GM23338 (cell line): ENCODE results near the gene DGKD. TPM values are rescaled to one million over a fixed set of nuclear protein-coding genes. Genes with fewer than 3 reads are reported as not detected.

Experiments used
- ATAC-seq: fragments of 200-7000 bp; cut with Tn5 transposase; 3 replicates; pipeline ENCODE4 v1.9.1; 2020
- DNase-seq: peaks from one replicate; pipeline ENCODE4 v3.0.0-alpha.2; 2015; ENCODE audit warnings: low spot score
- H2AFZ ChIP-seq: fragments of 200-600 bp; sonication (generic); 2 replicates; pipeline ENCODE4 v1.8.0; 2016; ENCODE audit warnings: antibody characterized with exemption, mild to moderate bottlenecking, moderate library complexity
- H3F3A ChIP-seq: fragments of 200-600 bp; sonication (generic); replicated peaks from 2 replicates; pipeline ENCODE4 v1.8.0; 2017; ENCODE audit warnings: antibody characterized with exemption, mixed run types, low read depth
- H3K27ac ChIP-seq: fragments of 200-600 bp; sonication (generic); 2 replicates; pipeline ENCODE4 v1.6.1; 2016; ENCODE audit warnings: low read depth
- H3K27me3 ChIP-seq: fragments of 200-600 bp; sonication (generic); 2 replicates; pipeline ENCODE4 v1.8.0; 2016; ENCODE audit warnings: mild to moderate bottlenecking, mixed run types, moderate library complexity; ENCODE audit not compliant: insufficient read depth
- H3K36me3 ChIP-seq: fragments of 200-600 bp; sonication (generic); 2 replicates; pipeline ENCODE4 v1.8.0; 2016; ENCODE audit warnings: mild to moderate bottlenecking; ENCODE audit not compliant: insufficient read depth
- H3K4me1 ChIP-seq: fragments of 200-600 bp; sonication (generic); 2 replicates; pipeline ENCODE4 v1.8.0; 2016; ENCODE audit warnings: mild to moderate bottlenecking, moderate library complexity; ENCODE audit not compliant: insufficient read depth
- H3K4me2 ChIP-seq: fragments of 200-600 bp; sonication (generic); 2 replicates; pipeline ENCODE4 v1.7.1; 2017; ENCODE audit warnings: mixed run types
- H3K4me3 ChIP-seq: fragments of 200-600 bp; sonication (generic); 2 replicates; pipeline ENCODE4 v1.6.1; 2016; ENCODE audit warnings: mixed run types
- H3K79me2 ChIP-seq: fragments of 200-600 bp; sonication (generic); replicated peaks from 2 replicates; pipeline ENCODE4 v1.8.0; 2017; ENCODE audit warnings: mild to moderate bottlenecking; ENCODE audit not compliant: insufficient read depth
- H3K9me2 ChIP-seq: fragments of 200-600 bp; sonication (generic); 2 replicates; pipeline ENCODE4 v1.8.0; 2017; ENCODE audit not compliant: insufficient read depth
- H4K20me1 ChIP-seq: fragments of 200-600 bp; sonication (generic); replicated peaks from 2 replicates; pipeline ENCODE4 v1.8.0; 2017; ENCODE audit warnings: mild to moderate bottlenecking; ENCODE audit not compliant: insufficient read depth
- H3K27ac Mint-ChIP-seq: 2 replicates; pipeline ENCODE4 v1.8.0; 2020; ENCODE audit warnings: inconsistent platforms, mild to moderate bottlenecking, moderate library complexity, mixed read lengths
- H3K27me3 Mint-ChIP-seq: 3 replicates; pipeline ENCODE4 v1.8.0; 2022; ENCODE audit warnings: low read depth, mild to moderate bottlenecking, moderate library complexity, mixed read lengths, inconsistent platforms; ENCODE audit not compliant: insufficient read depth, poor library complexity
- H3K36me3 Mint-ChIP-seq: 3 replicates; pipeline ENCODE4 v1.8.0; 2021; ENCODE audit warnings: low read depth, mild to moderate bottlenecking, inconsistent platforms, moderate library complexity, mixed read lengths
- H3K4me1 Mint-ChIP-seq: 3 replicates; pipeline ENCODE4 v1.8.0; 2020; ENCODE audit warnings: mild to moderate bottlenecking, inconsistent platforms, mixed read lengths
- H3K4me3 Mint-ChIP-seq: 3 replicates; pipeline ENCODE4 v1.8.0; 2021; ENCODE audit warnings: moderate library complexity, mild to moderate bottlenecking, inconsistent platforms, mixed read lengths
- H3K9me3 Mint-ChIP-seq: 3 replicates; pipeline ENCODE4 v1.8.0; 2020; ENCODE audit warnings: moderate library complexity, mild to moderate bottlenecking, inconsistent platforms, mixed read lengths
- CREB1 ChIP-seq: fragments of 250-450 bp; sonication (Bioruptor Pico); IDR thresholded peaks from 2 replicates; pipeline ENCODE4 v1.5.0; 2020; ENCODE audit warnings: low read depth, mild to moderate bottlenecking, moderate library complexity
- EZH2 ChIP-seq: fragments of 200-600 bp; sonication (generic); IDR thresholded peaks from one replicate; pipeline ENCODE4 v1.8.0; 2017; ENCODE audit warnings: antibody characterized with exemption, mild to moderate bottlenecking, low read depth; ENCODE audit not compliant: unreplicated experiment
- EZH2phosphoT487 ChIP-seq: fragments of 200-600 bp; sonication (generic); IDR thresholded peaks from one replicate; pipeline ENCODE4 v1.8.1; 2018; ENCODE audit warnings: antibody characterized with exemption; ENCODE audit not compliant: unreplicated experiment
- JUNB ChIP-seq: IDR thresholded peaks from one replicate; pipeline ENCODE4 v1.6.1; 2016; ENCODE audit warnings: antibody characterized with exemption; ENCODE audit not compliant: unreplicated experiment
- NANOG ChIP-seq: IDR thresholded peaks from 2 replicates; pipeline ENCODE4 v1.6.1; 2016; ENCODE audit warnings: antibody characterized with exemption, borderline replicate concordance
- POLR2AphosphoS5 ChIP-seq: IDR thresholded peaks from 2 replicates; pipeline ENCODE4 v1.6.1; 2016; ENCODE audit warnings: antibody characterized with exemption, low read depth
- STAT1 ChIP-seq: IDR thresholded peaks from one replicate; pipeline ENCODE4 v1.6.1; 2016; ENCODE audit warnings: antibody characterized with exemption; ENCODE audit not compliant: unreplicated experiment
- ZNF114 ChIP-seq: fragments of 250-450 bp; sonication (Bioruptor Pico); IDR thresholded peaks from 2 replicates; pipeline ENCODE4 v1.5.0; 2020; ENCODE audit warnings: mild to moderate bottlenecking, moderate library complexity
- ZNF331 ChIP-seq: fragments of 250-450 bp; sonication (Bioruptor Pico); IDR thresholded peaks from 2 replicates; pipeline ENCODE4 v1.5.0; 2020; ENCODE audit warnings: low read depth, mild to moderate bottlenecking, moderate library complexity
- polyA plus RNA-seq: library from polyadenylated mRNA; unstranded; fragments of >200 nt; fragmentation: Nextera tagmentation; extraction: Ambion mirVana; gene quantifications from 2 replicates; pipeline ENCODE4 v1.2.1, GENCODE V29; 2016
- total RNA-seq: library from RNA; depleted of rRNA; stranded (reverse); fragments of >200 nt; shearing (Covaris generic); gene quantifications from 2 replicates; pipeline ENCODE4 v1.2.3, GENCODE V29; 2014
- TF ChIP-seq, protein P1 (sequence below), 2 experiments: fragments of 200-600 bp in 1 of 2; sonication (generic) in 1 of 2; conservative IDR thresholded peaks; 2 replicates each; pipeline versions ENCODE4 v1.5.1 to v1.6.1; 2016 to 2017; ENCODE audit warnings: antibody characterized with exemption in 2 of 2, low read depth in 2 of 2, mild to moderate bottlenecking in 2 of 2, moderate library complexity in 1 of 2
- TF ChIP-seq, protein P2 (sequence below): IDR thresholded peaks from 2 replicates; pipeline ENCODE4 v1.6.1; 2016; ENCODE audit warnings: antibody characterized with exemption
- TF ChIP-seq, protein P3 (sequence below): IDR thresholded peaks from one replicate; pipeline ENCODE4 v1.6.1; 2018; ENCODE audit warnings: antibody characterized with exemption; ENCODE audit not compliant: unreplicated experiment
- TF ChIP-seq, protein P4 (sequence below): fragments of 250-450 bp; sonication (Bioruptor Pico); IDR thresholded peaks from 2 replicates; pipeline ENCODE4 v1.5.0; 2020; ENCODE audit warnings: mild to moderate bottlenecking, moderate library complexity

The DGKD gene
- total and polyA plus RNA-seq, 2 experiments from 2014 or later, result 11.1 to 23.4 TPM

DNA sequence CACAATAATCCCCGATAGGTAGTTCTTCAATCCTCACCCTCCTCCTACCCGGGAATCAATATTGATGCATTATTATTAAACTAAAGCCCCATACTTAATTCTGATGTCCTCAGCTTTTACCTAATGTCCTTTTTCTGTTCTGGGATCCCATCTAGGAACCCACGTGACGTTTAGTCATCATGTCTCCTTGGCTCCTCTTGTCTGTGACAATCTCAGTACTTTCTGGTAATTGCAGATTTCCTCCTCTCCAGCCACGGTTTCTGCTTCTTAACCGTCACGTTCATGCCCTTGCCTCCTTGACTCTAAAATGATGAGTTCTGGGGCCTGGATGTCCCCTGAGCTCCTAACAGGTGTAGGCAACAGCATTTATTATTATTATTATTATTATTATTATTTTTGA lies 2.9 kb upstream of the DGKD start:
- Histone ChIP-seq H3K27ac (no peak overlapping the region), H3K9me2 (no peaks in the 10 kb centered on the region), H4K20me1 (peaks cover 11% of the 10 kb centered on the region), H3K4me3 (no peak overlapping the region), H3K79me2 (peaks cover 10% of the 10 kb centered on the region), H3F3A (no peaks in the 10 kb centered on the region), H3K4me1 (peaks cover 5% of the 10 kb centered on the region; the same call in 1 of the 2 replicates), H2AFZ (no peak overlapping the region), H3K4me2 (no peak overlapping the region), H3K36me3 (no peaks in the 10 kb centered on the region), H3K27me3 (peaks cover 32% of the 10 kb centered on the region)
- Mint-ChIP-seq H3K27ac (no peak overlapping the region), H3K36me3 (no peaks in the 10 kb centered on the region), H3K4me1 (peaks cover 18% of the 10 kb centered on the region), H3K4me3 (no peak overlapping the region), H3K27me3 (peaks cover 30% of the 10 kb centered on the region), H3K9me3 (no peaks in the 10 kb centered on the region; the same call in 2 of the 3 replicates)
- ATAC-seq (no peak), DNase-seq (no peak)
- TF ChIP-seq, protein P1, sequence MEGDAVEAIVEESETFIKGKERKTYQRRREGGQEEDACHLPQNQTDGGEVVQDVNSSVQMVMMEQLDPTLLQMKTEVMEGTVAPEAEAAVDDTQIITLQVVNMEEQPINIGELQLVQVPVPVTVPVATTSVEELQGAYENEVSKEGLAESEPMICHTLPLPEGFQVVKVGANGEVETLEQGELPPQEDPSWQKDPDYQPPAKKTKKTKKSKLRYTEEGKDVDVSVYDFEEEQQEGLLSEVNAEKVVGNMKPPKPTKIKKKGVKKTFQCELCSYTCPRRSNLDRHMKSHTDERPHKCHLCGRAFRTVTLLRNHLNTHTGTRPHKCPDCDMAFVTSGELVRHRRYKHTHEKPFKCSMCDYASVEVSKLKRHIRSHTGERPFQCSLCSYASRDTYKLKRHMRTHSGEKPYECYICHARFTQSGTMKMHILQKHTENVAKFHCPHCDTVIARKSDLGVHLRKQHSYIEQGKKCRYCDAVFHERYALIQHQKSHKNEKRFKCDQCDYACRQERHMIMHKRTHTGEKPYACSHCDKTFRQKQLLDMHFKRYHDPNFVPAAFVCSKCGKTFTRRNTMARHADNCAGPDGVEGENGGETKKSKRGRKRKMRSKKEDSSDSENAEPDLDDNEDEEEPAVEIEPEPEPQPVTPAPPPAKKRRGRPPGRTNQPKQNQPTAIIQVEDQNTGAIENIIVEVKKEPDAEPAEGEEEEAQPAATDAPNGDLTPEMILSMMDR (conservative IDR thresholded peaks at IDR 0.05; ENCODE audit: low read depth in 2 of 2), result no peak
- TF ChIP-seq ZNF331 (CRISPR knock-in tag) (no peak), JUNB (no peak), NANOG (no peak), STAT1 (no peak), CREB1 (CRISPR knock-in tag) (no peak), ZNF114 (CRISPR knock-in tag) (no peak), EZH2 (no peak), POLR2AphosphoS5 (no peak), EZH2phosphoT487 (no peak)
- TF ChIP-seq, protein P2, sequence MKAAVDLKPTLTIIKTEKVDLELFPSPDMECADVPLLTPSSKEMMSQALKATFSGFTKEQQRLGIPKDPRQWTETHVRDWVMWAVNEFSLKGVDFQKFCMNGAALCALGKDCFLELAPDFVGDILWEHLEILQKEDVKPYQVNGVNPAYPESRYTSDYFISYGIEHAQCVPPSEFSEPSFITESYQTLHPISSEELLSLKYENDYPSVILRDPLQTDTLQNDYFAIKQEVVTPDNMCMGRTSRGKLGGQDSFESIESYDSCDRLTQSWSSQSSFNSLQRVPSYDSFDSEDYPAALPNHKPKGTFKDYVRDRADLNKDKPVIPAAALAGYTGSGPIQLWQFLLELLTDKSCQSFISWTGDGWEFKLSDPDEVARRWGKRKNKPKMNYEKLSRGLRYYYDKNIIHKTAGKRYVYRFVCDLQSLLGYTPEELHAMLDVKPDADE, result no peak
- TF ChIP-seq, protein P3, sequence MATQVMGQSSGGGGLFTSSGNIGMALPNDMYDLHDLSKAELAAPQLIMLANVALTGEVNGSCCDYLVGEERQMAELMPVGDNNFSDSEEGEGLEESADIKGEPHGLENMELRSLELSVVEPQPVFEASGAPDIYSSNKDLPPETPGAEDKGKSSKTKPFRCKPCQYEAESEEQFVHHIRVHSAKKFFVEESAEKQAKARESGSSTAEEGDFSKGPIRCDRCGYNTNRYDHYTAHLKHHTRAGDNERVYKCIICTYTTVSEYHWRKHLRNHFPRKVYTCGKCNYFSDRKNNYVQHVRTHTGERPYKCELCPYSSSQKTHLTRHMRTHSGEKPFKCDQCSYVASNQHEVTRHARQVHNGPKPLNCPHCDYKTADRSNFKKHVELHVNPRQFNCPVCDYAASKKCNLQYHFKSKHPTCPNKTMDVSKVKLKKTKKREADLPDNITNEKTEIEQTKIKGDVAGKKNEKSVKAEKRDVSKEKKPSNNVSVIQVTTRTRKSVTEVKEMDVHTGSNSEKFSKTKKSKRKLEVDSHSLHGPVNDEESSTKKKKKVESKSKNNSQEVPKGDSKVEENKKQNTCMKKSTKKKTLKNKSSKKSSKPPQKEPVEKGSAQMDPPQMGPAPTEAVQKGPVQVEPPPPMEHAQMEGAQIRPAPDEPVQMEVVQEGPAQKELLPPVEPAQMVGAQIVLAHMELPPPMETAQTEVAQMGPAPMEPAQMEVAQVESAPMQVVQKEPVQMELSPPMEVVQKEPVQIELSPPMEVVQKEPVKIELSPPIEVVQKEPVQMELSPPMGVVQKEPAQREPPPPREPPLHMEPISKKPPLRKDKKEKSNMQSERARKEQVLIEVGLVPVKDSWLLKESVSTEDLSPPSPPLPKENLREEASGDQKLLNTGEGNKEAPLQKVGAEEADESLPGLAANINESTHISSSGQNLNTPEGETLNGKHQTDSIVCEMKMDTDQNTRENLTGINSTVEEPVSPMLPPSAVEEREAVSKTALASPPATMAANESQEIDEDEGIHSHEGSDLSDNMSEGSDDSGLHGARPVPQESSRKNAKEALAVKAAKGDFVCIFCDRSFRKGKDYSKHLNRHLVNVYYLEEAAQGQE, result no peak
- TF ChIP-seq, protein P4, sequence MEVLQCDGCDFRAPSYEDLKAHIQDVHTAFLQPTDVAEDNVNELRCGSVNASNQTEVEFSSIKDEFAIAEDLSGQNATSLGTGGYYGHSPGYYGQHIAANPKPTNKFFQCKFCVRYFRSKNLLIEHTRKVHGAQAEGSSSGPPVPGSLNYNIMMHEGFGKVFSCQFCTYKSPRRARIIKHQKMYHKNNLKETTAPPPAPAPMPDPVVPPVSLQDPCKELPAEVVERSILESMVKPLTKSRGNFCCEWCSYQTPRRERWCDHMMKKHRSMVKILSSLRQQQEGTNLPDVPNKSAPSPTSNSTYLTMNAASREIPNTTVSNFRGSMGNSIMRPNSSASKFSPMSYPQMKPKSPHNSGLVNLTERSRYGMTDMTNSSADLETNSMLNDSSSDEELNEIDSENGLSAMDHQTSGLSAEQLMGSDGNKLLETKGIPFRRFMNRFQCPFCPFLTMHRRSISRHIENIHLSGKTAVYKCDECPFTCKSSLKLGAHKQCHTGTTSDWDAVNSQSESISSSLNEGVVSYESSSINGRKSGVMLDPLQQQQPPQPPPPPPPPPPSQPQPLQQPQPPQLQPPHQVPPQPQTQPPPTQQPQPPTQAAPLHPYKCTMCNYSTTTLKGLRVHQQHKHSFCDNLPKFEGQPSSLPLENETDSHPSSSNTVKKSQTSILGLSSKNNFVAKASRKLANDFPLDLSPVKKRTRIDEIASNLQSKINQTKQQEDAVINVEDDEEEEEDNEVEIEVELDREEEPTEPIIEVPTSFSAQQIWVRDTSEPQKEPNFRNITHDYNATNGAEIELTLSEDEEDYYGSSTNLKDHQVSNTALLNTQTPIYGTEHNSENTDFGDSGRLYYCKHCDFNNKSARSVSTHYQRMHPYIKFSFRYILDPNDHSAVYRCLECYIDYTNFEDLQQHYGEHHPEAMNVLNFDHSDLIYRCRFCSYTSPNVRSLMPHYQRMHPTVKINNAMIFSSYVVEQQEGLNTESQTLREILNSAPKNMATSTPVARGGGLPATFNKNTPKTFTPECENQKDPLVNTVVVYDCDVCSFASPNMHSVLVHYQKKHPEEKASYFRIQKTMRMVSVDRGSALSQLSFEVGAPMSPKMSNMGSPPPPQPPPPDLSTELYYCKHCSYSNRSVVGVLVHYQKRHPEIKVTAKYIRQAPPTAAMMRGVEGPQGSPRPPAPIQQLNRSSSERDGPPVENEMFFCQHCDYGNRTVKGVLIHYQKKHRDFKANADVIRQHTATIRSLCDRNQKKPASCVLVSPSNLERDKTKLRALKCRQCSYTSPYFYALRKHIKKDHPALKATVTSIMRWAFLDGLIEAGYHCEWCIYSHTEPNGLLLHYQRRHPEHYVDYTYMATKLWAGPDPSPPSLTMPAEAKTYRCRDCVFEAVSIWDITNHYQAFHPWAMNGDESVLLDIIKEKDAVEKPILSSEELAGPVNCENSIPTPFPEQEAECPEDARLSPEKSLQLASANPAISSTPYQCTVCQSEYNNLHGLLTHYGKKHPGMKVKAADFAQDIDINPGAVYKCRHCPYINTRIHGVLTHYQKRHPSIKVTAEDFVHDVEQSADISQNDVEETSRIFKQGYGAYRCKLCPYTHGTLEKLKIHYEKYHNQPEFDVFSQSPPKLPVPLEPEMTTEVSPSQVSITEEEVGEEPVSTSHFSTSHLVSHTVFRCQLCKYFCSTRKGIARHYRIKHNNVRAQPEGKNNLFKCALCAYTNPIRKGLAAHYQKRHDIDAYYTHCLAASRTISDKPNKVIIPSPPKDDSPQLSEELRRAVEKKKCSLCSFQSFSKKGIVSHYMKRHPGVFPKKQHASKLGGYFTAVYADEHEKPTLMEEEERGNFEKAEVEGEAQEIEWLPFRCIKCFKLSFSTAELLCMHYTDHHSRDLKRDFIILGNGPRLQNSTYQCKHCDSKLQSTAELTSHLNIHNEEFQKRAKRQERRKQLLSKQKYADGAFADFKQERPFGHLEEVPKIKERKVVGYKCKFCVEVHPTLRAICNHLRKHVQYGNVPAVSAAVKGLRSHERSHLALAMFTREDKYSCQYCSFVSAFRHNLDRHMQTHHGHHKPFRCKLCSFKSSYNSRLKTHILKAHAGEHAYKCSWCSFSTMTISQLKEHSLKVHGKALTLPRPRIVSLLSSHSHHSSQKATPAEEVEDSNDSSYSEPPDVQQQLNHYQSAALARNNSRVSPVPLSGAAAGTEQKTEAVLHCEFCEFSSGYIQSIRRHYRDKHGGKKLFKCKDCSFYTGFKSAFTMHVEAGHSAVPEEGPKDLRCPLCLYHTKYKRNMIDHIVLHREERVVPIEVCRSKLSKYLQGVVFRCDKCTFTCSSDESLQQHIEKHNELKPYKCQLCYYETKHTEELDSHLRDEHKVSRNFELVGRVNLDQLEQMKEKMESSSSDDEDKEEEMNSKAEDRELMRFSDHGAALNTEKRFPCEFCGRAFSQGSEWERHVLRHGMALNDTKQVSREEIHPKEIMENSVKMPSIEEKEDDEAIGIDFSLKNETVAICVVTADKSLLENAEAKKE (CRISPR knock-in tag), result no peak
